Trophoblast cell (in vitro differentiated cells and primary cell): ENCODE measurements around the gene NEK8.

Experiments
- DNase-seq, 2 donors: peaks; one replicate each; pipeline ENCODE4 v3.0.0-alpha.2; 2016
- H2AFZ ChIP-seq: 2 replicates; pipeline ENCODE4 v1.6.1; 2013; ENCODE audit warnings: low read length, moderate library complexity, mild to moderate bottlenecking; ENCODE audit not compliant: insufficient read depth, poor library complexity
- H2AK5ac ChIP-seq: 2 replicates; pipeline ENCODE4 v1.6.1; 2013; ENCODE audit warnings: mild to moderate bottlenecking, low read length
- H2BK120ac ChIP-seq: 2 replicates; pipeline ENCODE4 v1.6.1; 2013; ENCODE audit warnings: low read length, mild to moderate bottlenecking, moderate library complexity; ENCODE audit not compliant: insufficient read depth, poor library complexity
- H2BK12ac ChIP-seq: 2 replicates; pipeline ENCODE4 v1.6.1; 2013; ENCODE audit warnings: mild to moderate bottlenecking, low read length, moderate library complexity
- H2BK5ac ChIP-seq: 2 replicates; pipeline ENCODE4 v1.6.1; 2013; ENCODE audit warnings: low read length, low read depth, moderate library complexity, mild to moderate bottlenecking; ENCODE audit not compliant: poor library complexity
- H3K14ac ChIP-seq: 2 replicates; pipeline ENCODE4 v1.6.1; 2013; ENCODE audit warnings: mild to moderate bottlenecking, low read length
- H3K18ac ChIP-seq: 2 replicates; pipeline ENCODE4 v1.6.1; 2013; ENCODE audit warnings: mild to moderate bottlenecking, low read length
- H3K23ac ChIP-seq: 2 replicates; pipeline ENCODE4 v1.6.1; 2013; ENCODE audit warnings: low read length
- H3K27ac ChIP-seq: 2 replicates; pipeline ENCODE4 v1.5.1; 2013; ENCODE audit warnings: low read depth, mild to moderate bottlenecking, inconsistent platforms, low read length, moderate library complexity
- H3K27me3 ChIP-seq: 2 replicates; pipeline ENCODE4 v1.6.1; 2013; ENCODE audit warnings: inconsistent platforms, mild to moderate bottlenecking, low read length, moderate library complexity; ENCODE audit not compliant: insufficient read depth
- H3K36me3 ChIP-seq, 2 experiments: 1 replicate in 1 of 2; 2 replicates in 1 of 2; pipeline ENCODE4 v1.6.1; 2013; ENCODE audit warnings: low read length in 2 of 2, mild to moderate bottlenecking in 2 of 2, moderate library complexity in 1 of 2; ENCODE audit not compliant: insufficient read depth in 2 of 2, control insufficient read depth in 1 of 2
- H3K4ac ChIP-seq: 2 replicates; pipeline ENCODE4 v1.6.1; 2013; ENCODE audit warnings: low read depth, mild to moderate bottlenecking, low read length, moderate library complexity
- H3K4me1 ChIP-seq, 2 experiments: 1 replicate in 1 of 2; 2 replicates in 1 of 2; pipeline ENCODE4 v1.6.1; 2013; ENCODE audit warnings: low read length in 2 of 2, mild to moderate bottlenecking in 2 of 2, moderate library complexity in 1 of 2; ENCODE audit not compliant: insufficient read depth in 2 of 2, control insufficient read depth in 1 of 2
- H3K4me2 ChIP-seq: 2 replicates; pipeline ENCODE4 v1.6.1; 2013; ENCODE audit warnings: inconsistent platforms, mild to moderate bottlenecking, low read length, moderate library complexity
- H3K4me3 ChIP-seq: 2 replicates; pipeline ENCODE4 v1.5.1; 2013; ENCODE audit warnings: mild to moderate bottlenecking, low read depth, low read length, inconsistent platforms
- H3K79me1 ChIP-seq: one replicate; pipeline ENCODE4 v1.6.1; 2013; ENCODE audit warnings: low read length
- H3K79me2 ChIP-seq: 2 replicates; pipeline ENCODE4 v1.6.1; 2013; ENCODE audit warnings: low read length, mild to moderate bottlenecking; ENCODE audit not compliant: control insufficient read depth, insufficient read depth, poor library complexity
- H3K9ac ChIP-seq: 2 replicates; pipeline ENCODE4 v1.6.1; 2013; ENCODE audit warnings: mild to moderate bottlenecking, low read length
- H3K9me3 ChIP-seq: 2 replicates; pipeline ENCODE4 v1.6.1; 2013; ENCODE audit warnings: low read depth, mild to moderate bottlenecking, control low read depth, inconsistent platforms, low read length; ENCODE audit not compliant: insufficient read depth
- H4K12ac ChIP-seq: 2 replicates; pipeline ENCODE4 v1.6.1; 2013; ENCODE audit warnings: low read depth, mild to moderate bottlenecking, low read length, moderate library complexity
- H4K8ac ChIP-seq: 2 replicates; pipeline ENCODE4 v1.6.1; 2013; ENCODE audit warnings: low read depth, mild to moderate bottlenecking, low read length, moderate library complexity
- H4K91ac ChIP-seq: one replicate; pipeline ENCODE4 v1.6.1; 2013; ENCODE audit warnings: low read depth, mild to moderate bottlenecking, low read length, moderate library complexity
- WGBS: extraction: QIAGEN DNeasy Blood & Tissue Kit; methylation state at CpG from one replicate; pipeline ENCODE4 v1.1.7; 2013; ENCODE audit warnings: missing lambda C conversion rate; ENCODE audit not compliant: insufficient read length, insufficient coverage; ENCODE audit errors: extremely low coverage; 5-methylcytosine and 5-hydroxymethylcytosine counted together

Gene NEK8

DNA sequence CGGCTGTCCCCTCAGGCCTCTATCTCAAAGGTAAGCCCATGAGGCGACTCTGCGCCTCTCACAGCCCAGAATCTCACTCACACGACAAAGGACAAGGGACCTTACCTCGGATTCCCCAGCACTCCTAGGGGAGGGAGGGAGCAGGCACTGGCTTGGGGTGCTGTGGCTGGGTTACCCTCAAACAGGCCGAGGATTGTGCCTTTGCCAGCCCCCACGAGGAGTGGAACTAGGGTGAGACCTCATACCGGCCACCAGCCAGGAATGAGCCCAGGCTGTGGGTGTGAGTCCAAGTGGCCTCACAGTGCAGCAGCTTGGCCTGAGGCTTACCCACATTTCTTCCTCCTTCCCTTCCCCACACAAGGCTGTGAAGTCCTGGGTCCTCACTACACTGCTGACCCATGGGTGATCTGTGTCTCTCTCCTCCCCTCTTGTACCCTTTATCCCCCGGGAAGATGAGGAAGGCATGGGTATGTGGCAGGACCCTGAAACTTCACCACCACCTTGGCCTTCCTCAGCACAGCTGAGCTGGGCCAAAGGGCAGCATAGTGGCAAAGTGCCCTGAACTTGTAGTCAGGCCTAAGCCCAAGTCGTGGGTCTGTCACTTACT lies 22.8 kb upstream of the NEK8 start:
- peaks cover 2 to 4% of the 10 kb centered on the region in 2 experiments for H3K4me1 ChIP-seq
- H4K12ac ChIP-seq, result no peak overlapping the region
- no peak overlapping the region for H4K8ac ChIP-seq
- no peak for DNase-seq
- H2BK120ac ChIP-seq, result no peak overlapping the region
- no CpG with 5 or more reads among the region's 10 CpGs for WGBS
- H3K18ac ChIP-seq, result no peak overlapping the region
- no peak overlapping the region for H3K4ac ChIP-seq
- H2AFZ ChIP-seq, result no peak overlapping the region
- no peak overlapping the region for H2AK5ac ChIP-seq
- H3K79me2 ChIP-seq, result peaks cover 4% of the 10 kb centered on the region
- no peak overlapping the region for H2BK12ac ChIP-seq
- no peak overlapping the region for H3K4me3 ChIP-seq
- no peak overlapping the region for H2BK5ac ChIP-seq
- no peaks in the 10 kb centered on the region for H3K9me3 ChIP-seq
- peaks cover 4% of the 10 kb centered on the region for H3K79me1 ChIP-seq
- H3K27ac ChIP-seq, result no peak overlapping the region
- H3K4me2 ChIP-seq, result no peak overlapping the region
- H3K36me3 ChIP-seq, result peaks cover 39 to 50% of the 10 kb centered on the region in 2 experiments
- no peak overlapping the region for H3K9ac ChIP-seq
- H3K23ac ChIP-seq, result no peak overlapping the region
- H3K14ac ChIP-seq, result no peak overlapping the region
- no peak overlapping the region for H4K91ac ChIP-seq
- no peaks in the 10 kb centered on the region for H3K27me3 ChIP-seq

DNA sequence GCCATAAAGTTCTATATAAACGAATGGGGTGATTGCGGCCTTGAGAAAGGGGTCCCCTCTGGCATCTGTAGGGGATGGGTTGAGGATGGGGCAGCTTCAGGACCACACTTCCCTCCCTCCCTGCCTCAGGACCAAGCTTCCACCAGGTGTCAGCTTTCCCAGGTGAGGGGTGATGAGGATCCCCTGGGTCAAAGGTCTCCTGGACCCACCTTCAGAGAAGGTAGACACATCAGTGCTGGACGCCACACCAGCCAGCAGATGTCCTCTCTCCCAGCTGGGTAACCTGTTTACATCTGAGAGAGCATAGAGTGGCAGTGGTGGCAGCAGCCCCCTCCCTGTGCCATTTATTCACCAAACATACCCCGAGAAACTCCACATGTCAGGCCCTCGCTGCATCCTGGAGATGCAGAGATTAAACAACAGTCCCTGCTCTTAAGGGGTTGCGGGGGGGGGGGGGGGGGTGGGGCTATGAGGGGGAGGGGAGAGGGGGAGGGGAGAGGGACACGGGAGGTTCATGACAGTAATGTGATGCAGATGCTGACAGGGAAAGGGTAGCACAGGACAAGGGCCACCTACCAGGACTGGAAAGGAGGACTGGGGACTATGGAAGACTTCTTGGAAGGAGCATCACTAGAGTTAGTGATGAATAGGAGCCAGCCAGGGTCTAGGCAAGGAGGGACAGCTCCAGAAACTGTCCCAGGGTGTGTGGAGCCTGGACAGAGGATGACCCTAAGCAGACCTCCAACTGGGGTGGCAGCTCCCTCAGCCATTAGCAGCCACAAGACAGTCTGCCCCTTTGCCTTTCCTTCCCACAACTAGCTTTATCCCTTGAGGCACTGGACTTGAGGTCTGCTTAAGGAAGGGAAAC lies 21.9 kb upstream of the NEK8 start:
- no peak overlapping the region for H2AFZ ChIP-seq
- no peak overlapping the region for H3K9ac ChIP-seq
- no peak overlapping the region for H4K8ac ChIP-seq
- H2BK12ac ChIP-seq, result no peak overlapping the region
- no peak overlapping the region for H3K4me2 ChIP-seq
- H3K4me1 ChIP-seq, result peaks cover 3 to 4% of the 10 kb centered on the region in 2 experiments
- H3K79me2 ChIP-seq, result peaks cover 7% of the 10 kb centered on the region
- WGBS, result no CpG with 5 or more reads among the region's 7 CpGs
- H3K36me3 ChIP-seq, result peaks cover 30 to 42% of the 10 kb centered on the region in 2 experiments
- H2BK120ac ChIP-seq, result no peak overlapping the region
- no peaks in the 10 kb centered on the region for H3K9me3 ChIP-seq
- no peak overlapping the region for H3K4ac ChIP-seq
- no peak overlapping the region for H3K4me3 ChIP-seq
- H3K79me1 ChIP-seq, result peaks cover 11% of the 10 kb centered on the region
- DNase-seq, result no peak
- H2BK5ac ChIP-seq, result no peak overlapping the region
- H3K14ac ChIP-seq, result no peak overlapping the region
- H2AK5ac ChIP-seq, result no peak overlapping the region
- H3K23ac ChIP-seq, result no peak overlapping the region
- no peaks in the 10 kb centered on the region for H3K27me3 ChIP-seq
- no peak overlapping the region for H4K91ac ChIP-seq
- no peak overlapping the region for H3K18ac ChIP-seq
- H3K27ac ChIP-seq, result no peak overlapping the region
- no peak overlapping the region for H4K12ac ChIP-seq

DNA sequence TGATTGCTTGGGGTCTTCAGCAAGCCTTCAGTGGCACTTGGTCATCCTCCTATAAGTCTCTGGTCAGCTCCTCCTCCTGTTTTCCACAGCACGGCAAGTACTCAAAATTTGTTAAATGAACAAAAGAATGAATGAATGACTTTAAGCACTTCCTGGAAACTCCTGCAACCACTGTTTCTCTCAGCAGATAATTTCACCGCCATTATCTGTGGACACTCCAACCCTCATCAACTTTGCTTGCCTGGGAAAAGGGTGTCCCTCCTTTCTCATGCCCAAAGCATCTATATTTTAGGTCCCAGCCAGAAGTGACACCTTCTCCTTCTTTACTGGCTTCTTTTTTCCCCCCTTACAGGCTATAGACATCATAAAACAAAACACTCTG lies 21.3 kb upstream of the NEK8 start:
- Histone ChIP-seq H3K18ac (no peak overlapping the region), H4K91ac (no peak overlapping the region), H3K79me2 (peaks cover 8% of the 10 kb centered on the region), H2AFZ (no peak overlapping the region), H4K12ac (no peak overlapping the region), H3K9me3 (no peaks in the 10 kb centered on the region), H2BK5ac (no peak overlapping the region), H3K9ac (no peak overlapping the region), H3K36me3 (peaks cover 24 to 35% of the 10 kb centered on the region in 2 experiments), H2BK12ac (no peak overlapping the region), H2BK120ac (no peak overlapping the region), H3K4me2 (no peak overlapping the region), H2AK5ac (no peak overlapping the region), H3K4ac (no peak overlapping the region), H3K27me3 (no peaks in the 10 kb centered on the region), H3K27ac (no peak overlapping the region), H3K23ac (no peak overlapping the region), H3K4me3 (no peak overlapping the region), H3K14ac (no peak overlapping the region), H4K8ac (no peak overlapping the region), H3K4me1 (peaks cover 5 to 9% of the 10 kb centered on the region in 2 experiments), H3K79me1 (peaks cover 15% of the 10 kb centered on the region)
- no CpG with 5 or more reads among the region's 2 CpGs for WGBS
- no peak for DNase-seq

DNA sequence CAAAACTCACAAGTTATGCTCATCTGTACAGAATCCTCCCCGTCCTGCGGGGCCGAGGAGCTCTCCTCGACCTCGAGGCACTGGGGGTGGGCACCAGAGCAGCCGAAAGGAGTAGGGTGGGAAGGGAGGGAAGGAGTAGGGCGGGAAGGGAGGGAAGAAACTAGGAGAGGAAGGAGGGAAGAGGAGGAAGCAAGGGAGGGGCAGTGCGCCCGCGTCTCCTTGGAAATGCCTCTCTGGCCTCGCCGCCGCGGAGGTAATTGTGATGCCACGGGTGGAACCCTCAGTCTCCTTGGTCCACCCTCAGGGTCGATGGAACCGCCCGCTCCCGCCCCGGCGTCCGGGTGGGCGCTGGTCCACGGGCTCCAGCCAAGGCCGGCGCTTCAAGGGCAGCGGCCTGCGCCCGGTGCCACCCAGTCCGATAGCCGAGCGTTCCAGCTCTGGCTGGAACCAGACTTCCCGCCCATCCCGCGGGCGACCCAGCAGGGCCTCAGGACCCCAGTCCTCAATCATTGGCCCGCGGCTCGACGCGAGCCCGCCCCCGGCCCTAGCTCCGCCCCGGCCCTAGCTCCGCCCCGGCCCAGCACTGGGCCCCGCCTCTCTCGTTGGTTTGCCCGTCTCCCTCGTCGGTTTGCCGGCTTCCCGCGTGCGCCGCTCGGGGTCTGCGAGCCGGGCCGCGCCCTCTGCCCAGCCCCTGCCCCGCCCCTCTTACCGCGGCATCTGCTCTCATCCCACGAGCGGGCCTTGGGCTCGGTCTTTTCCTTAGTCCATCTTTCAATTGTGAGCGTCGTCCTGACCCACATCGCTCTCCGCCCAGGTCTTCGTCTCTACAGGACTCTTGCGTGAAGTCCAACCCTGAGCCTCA lies 17.5 kb upstream of the NEK8 start:
- Histone ChIP-seq H3K23ac (no peak overlapping the region), H3K36me3 (peaks cover 27 to 34% of the 10 kb centered on the region in 2 experiments), H3K4ac (peak overlapping the region; percentile 85), H3K18ac (peak overlapping the region; percentile 93), H4K8ac (peak overlapping the region; percentile 98), H4K91ac (peak overlapping the region; percentile 99), H2BK5ac (peak overlapping the region; percentile 93), H3K4me2 (peak overlapping the region; percentile 86), H3K79me1 (peaks cover 15% of the 10 kb centered on the region), H2BK120ac (peak overlapping the region; percentile 77), H2AK5ac (peak overlapping the region; percentile 89), H3K4me1 (peaks cover 18 to 22% of the 10 kb centered on the region in 2 experiments), H3K27me3 (no peaks in the 10 kb centered on the region), H2AFZ (peak overlapping the region; percentile 74), H3K4me3 (peak overlapping the region; percentile 76), H4K12ac (peak overlapping the region; percentile 94), H3K79me2 (peaks cover 8% of the 10 kb centered on the region), H3K9ac (peak overlapping the region; percentile 85), H3K27ac (peak overlapping the region; percentile 98), H2BK12ac (peak overlapping the region; percentile 27), H3K9me3 (peaks cover 5% of the 10 kb centered on the region), H3K14ac (peak overlapping the region; percentile 94)
- DNase-seq, result peak; percentile 84 to 90
- WGBS, result no CpG with 5 or more reads among the region's 74 CpGs
